Raji (cell line): Measurements from ENCODE around the gene CDH3.

Experiments used
- POLR2A ChIP-seq: IDR thresholded peaks from 2 replicates; pipeline ENCODE4 v1.6.1; 2011; ENCODE audit warnings: low read depth, low read length, control low read depth; ENCODE audit not compliant: insufficient read depth

CDH3 gene

GRCh38 chr16:68644296-68644695, 814 bp upstream of the CDH3 start:
- TF ChIP-seq POLR2A: no peak

- no peak for TF ChIP-seq POLR2A
Measured at GRCh38 chr16:68645494-68646388, 631 bp downstream of the CDH3 start.

GRCh38 chr16:68646953-68647659, 2.0 kb downstream of the CDH3 start:
- no peak for TF ChIP-seq POLR2A

GRCh38 chr16:68651136-68651535, 6.0 kb downstream of the CDH3 start:
- TF ChIP-seq POLR2A: no peak

GRCh38 chr16:68652659-68653058, 7.5 kb downstream of the CDH3 start:
- no peak for TF ChIP-seq POLR2A

GRCh38 chr16:68655806-68656205, 10.7 kb downstream of the CDH3 start:
- TF ChIP-seq POLR2A: no peak

- no peak for TF ChIP-seq POLR2A
Measured at GRCh38 chr16:68656751-68657150, 11.6 kb downstream of the CDH3 start.

GRCh38 chr16:68658341-68658973, 13.3 kb downstream of the CDH3 start:
- no peak for TF ChIP-seq POLR2A

GRCh38 chr16:68658974-68659360, 13.9 kb downstream of the CDH3 start:
- no peak for TF ChIP-seq POLR2A

GRCh38 chr16:68659412-68660358, 14.6 kb downstream of the CDH3 start:
- no peak for TF ChIP-seq POLR2A

- TF ChIP-seq POLR2A: no peak
Measured at GRCh38 chr16:68660359-68660795, 15.3 kb downstream of the CDH3 start.

- no peak for TF ChIP-seq POLR2A
Measured at GRCh38 chr16:68662035-68662434, 16.9 kb downstream of the CDH3 start.

GRCh38 chr16:68664297-68664696, 19.2 kb downstream of the CDH3 start:
- no peak for TF ChIP-seq POLR2A

- no peak for TF ChIP-seq POLR2A
Measured at GRCh38 chr16:68665501-68665900, 20.4 kb downstream of the CDH3 start.

- TF ChIP-seq POLR2A: no peak
Measured at GRCh38 chr16:68668266-68668665, 23.2 kb downstream of the CDH3 start.
